Hippocampal formation (tissue), 2 donors: ENCODE results near the gene FREY1.
A peak's percentile ranks its signal among the peaks of the same experiment; 100 is the strongest.
"Not testable (repeated sequence)": the region's sequence is repeated elsewhere in the genome, so short reads cannot be mapped to it uniquely, and the experiment has no call there.

Experiments
- DNase-seq, 2 donors: peaks; one replicate each; lab custom pipeline; 2025; lab: John Stamatoyannopoulos, UW

Gene FREY1

DNA sequence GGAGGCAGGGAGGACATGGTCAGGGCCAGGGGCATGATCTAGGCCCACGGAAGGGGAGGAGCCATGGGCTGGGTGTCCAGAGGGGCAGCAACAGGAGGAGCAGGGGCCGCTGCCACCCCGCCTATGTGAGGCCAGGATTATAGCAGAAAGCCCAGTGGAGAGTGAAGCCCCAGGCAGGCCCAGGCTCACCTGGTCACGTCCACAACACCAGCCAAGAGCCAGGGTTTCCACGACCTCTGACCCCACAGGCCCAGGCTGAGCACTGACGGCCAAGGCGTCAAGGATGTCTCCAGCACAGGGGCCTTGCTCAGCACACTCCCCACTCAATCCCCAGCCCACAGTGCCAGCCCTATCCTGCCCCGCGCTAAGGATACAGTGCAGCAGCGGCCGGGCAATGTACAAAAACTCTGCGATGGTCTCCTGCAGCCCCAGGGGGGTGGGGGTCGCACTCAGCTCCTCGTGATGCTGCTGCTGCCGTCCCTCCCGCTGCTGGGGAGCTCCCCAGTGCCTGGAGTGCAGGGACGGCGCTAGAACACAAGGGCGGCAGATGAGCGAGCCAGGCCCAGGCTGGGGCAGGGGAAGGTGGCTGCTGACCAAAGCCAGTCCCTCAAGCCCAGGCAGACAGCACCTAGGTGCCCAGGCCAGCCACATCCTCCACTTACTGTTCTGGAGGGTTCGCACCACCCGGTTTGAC, 7.0 kb upstream of the FREY1 start:
- no peak for DNase-seq

DNA sequence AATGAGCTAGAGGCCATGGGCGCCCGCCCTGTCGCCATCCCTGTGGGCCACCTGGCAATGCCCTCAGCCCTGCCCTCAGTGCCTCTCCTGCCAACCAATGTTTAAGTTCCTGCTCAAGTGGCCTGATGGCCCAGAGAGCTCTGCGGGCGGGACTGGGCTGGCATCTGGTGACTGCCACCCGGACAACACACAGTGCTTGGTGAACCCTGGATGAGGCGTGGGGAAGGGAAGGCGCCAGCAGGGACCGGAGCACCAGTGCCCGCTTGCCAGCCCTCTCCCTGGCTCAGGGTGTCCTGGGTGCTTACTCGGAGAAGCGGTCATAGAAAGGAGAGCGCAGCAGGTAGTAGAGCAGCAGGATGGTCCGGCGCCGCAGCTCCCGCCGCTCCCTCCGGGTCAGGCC, 6.4 kb upstream of the FREY1 start:
- no peak for DNase-seq

DNA sequence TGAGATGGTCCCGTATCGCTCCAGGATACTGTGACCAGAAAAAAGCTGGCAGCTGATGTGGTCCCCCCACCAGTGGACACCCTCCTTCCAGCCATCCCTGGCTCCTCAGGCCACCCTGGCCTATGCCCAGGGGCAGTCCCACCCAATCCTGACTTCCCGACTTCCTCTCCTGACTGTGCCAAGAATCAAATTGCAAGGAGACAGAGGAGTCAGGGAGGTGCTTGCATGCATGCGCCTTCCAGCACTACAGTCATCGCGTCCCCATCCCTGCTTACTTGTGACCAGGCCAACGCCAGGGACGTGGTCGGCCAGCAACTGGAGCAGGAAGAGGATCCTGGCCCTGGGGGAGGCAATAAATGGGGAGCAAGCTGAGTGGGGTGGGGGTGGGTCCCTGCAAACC, 3.6 kb upstream of the FREY1 start:
- DNase-seq: no peak

DNA sequence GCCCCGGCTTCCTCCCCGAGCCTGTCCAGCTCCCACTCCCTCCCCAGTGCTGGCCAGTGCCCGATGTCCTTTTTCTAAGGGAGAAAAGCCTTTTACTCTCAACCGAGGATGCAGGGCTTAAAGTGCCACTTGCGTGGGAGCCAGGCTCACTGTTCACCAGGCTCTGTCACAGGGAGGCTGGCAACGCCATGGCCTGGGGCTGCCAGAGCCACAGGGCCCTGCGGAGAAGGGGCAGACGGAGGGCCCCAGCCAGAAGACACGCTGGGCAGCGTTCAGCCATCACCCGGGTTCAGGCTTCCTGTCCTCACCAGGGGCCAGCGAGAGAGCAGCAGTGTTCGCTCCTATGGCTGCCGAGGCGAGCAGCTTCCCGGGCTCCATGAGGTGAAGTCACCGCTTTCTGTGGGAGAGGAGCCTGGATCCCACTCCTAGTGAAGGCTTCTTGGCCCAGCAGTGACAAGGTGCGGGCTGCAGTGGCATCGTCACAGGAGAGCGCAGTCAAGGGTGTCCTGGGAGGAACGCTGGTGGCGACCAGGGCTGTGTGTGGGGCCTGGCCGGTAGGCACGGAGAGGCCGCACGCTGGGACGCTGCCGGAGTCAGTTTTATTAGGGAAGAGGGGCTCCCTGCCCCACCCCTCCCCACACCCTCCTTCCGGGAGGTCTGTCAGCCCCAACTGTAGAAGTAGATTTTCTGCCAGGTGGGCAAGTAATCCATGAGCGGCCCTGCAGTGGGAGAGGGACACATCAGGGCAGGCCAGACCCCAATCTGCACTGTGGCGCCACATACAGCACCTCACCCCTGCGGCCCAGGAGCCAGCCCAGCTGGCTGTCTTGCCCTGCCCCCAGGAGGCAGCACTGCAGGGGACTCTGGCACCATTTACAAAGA, 2.8 kb upstream of the FREY1 start:
- DNase-seq: no peak

DNA sequence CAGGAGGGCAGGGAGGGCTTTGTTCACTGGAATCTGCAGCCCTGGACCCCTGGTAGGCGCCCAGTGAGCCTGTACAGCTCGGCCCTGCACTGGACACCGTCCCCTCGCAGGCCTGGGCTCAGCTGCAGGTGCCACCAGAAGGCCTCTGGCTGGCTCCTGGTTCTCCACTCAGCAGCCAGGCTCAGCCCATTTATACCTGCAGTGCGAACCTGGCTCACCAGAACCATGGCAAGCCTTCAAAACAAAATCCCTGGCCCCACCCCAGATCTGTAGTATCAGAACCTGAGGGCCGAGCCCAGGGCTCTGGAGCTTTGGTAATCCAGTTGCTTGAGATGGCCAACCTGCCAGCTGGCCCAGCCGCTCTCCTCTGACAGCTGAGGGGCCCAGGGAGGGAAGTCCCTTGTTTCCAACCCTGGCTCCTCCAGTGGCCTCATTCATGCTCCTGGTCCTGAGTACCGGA, 870 bp upstream of the FREY1 start:
- no peak for DNase-seq

DNA sequence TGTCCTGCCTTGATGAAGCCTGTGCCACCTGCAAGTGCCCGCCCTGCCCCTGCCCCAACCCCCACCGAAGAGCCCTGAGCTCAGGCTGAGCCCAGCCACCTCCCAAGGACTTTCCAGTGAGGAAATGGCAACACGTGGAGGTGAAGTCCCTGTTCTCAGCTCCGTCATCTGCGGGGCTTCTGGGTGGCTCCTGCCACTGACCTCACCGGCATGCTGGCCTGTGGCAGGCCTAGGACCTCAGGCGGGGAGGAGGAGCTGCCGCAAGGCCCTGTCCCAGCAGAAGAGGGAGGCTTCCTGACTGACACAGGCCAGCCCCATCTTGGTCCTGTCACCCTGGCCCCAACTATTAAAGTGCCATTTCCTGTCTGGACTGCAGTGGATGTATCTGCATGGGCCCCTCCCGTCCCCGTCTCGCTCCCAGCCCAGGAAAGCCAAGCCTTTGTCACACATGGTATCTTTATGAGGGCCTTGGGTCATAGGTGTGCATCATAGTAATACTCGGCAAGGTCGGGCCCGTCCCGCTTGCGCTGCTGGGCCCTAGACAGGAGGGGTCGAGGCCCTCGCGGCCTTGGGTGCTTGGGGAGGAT, 882 bp downstream of the FREY1 start:
- no peak for DNase-seq

DNA sequence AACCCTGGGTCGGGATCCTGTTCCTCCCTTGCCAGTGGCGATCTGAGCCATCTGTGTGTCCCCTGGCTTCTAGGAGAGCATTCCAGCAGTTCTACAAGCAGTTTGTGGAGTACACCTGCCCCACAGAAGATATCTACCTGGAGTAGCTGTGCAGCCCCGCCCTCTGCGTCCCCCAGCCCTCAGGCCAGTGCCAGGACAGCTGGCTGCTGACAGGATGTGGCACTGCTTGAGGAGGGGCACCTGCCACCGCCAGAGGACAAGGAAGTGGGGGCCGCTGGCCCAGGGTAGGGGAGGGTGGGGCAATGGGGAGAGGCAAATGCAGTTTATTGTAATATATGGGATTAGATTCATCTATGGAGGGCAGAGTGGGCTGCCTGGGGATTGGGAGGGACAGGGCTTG, 1.5 kb downstream of the FREY1 start:
- not testable (repeated sequence) for DNase-seq

DNA sequence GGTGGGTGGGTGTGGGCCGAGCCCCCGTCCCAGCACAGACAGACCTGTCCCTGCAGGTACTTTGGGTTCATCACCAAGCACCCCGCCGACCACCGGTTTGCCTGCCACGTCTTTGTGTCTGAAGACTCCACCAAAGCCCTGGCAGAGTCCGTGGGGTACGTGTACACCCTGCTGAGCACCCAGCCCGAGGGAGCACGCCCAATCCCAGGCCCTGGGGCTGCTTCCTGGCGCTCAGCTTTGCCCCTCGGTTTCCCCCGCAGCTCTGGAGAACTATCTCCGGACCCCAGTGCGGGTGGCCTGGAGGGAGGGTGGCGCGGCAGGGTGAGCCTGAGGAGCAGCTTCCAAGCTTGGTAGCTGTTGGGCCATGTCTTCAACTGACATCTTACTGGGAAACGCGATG, 2.0 kb downstream of the FREY1 start:
- no peak for DNase-seq

DNA sequence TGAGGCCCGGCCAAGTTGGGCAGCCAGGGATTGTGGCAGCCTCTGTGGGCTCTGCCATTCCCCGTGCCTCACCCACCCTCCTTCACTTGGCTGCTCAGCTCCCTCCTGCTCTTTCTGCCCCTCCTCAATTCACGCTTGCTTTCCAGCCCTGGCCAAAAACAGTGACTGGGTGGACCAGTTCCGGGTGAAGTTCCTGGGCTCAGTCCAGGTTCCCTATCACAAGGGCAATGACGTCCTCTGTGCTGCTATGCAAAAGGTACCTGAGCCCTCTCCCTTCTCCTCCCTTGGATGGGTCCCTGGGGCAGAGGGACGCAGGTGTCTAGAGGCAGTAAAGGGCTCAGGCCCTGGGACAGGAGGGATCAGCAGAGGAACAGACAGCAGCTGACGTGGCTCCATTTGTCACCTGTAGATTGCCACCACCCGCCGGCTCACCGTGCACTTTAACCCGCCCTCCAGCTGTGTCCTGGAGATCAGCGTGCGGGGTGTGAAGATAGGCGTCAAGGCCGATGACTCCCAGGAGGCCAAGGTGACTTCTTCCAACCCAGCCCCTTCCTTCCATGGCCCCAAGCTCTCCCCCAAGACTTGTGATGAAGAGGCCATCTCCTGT, 2.7 kb downstream of the FREY1 start:
- DNase-seq: no peak

DNA sequence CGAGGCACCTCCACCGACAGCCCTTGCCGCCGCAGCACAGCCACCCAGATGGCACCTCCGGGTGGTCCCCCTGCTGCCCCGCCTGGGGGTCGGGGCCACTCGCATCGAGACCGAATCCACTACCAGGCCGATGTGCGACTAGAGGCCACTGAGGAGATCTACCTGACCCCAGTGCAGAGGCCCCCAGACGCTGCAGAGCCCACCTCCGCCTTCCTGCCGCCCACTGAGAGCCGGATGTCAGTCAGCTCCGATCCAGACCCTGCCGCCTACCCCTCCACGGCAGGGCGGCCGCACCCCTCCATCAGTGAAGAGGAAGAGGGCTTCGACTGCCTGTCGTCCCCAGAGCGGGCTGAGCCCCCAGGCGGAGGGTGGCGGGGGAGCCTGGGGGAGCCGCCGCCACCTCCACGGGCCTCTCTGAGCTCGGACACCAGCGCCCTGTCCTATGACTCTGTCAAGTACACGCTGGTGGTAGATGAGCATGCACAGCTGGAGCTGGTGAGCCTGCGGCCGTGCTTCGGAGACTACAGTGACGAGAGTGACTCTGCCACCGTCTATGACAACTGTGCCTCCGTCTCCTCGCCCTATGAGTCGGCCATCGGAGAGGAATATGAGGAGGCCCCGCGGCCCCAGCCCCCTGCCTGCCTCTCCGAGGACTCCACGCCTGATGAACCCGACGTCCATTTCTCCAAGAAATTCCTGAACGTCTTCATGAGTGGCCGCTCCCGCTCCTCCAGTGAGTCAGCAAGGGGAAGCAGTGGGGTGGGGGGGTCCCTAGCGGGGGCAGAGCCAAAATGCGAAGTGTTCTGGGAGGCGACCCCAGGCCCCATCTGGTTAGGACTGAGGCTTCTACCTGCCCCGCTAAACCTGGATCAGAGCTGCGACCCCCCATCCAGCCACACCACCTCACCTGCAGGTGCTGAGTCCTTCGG, 4.4 kb downstream of the FREY1 start:
- DNase-seq: no peak

DNA sequence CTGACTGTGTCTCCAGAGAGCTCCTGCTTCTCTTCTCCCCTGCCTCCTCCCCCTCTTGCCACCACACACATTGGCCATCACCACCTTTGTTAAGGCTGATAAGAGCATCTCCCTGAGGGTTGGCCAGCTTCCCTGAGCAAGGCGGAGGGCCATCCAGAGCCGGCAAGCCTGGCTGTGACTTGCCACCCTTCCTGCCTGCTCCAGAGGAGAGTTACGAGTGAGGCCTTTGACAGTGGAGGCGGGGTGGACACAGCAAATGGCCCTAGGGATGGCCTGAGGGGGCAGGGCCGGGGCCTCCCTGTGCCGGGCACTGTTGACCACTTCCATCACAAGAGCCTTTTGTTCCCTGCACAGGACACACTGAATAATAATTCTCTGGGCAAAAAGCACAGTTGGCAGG, 5.4 kb downstream of the FREY1 start:
- DNase-seq: peak; percentile 84 to 85

DNA sequence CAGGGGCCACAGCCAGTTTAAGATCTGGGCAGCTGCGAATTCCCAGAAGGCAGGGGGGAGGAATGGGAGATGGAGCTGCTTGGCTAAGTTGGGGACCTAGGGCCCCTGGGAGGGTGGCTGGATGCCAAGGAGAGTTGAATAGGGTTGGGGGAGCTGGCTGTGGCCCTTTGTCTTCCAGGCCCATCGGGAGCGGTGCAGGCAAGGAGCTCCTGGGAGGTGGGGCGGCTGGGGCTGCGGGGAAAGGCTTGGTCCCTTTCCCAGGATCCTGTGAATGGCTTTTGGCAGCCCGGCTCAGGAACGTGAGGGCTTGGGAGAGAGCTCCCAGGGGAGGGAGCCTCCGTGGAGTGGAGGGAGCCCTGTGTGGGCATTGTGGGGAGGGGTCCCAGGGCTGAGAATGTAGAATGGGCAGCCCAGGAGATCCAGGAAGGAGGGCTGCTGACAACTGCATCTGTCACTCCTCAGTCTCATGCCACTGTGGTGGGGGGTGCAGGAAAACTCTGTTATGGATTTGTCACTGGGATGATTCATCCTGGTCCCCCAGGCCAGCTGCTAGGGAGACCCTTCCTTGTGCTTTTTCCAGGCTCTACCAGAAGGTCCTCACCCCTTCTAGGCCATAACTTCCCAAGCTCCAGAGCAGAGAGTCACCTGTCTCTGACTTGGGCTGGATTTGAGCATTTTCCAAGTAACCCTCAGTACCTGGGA, 6.0 kb downstream of the FREY1 start:
- peak; percentile 51 to 62 for DNase-seq

DNA sequence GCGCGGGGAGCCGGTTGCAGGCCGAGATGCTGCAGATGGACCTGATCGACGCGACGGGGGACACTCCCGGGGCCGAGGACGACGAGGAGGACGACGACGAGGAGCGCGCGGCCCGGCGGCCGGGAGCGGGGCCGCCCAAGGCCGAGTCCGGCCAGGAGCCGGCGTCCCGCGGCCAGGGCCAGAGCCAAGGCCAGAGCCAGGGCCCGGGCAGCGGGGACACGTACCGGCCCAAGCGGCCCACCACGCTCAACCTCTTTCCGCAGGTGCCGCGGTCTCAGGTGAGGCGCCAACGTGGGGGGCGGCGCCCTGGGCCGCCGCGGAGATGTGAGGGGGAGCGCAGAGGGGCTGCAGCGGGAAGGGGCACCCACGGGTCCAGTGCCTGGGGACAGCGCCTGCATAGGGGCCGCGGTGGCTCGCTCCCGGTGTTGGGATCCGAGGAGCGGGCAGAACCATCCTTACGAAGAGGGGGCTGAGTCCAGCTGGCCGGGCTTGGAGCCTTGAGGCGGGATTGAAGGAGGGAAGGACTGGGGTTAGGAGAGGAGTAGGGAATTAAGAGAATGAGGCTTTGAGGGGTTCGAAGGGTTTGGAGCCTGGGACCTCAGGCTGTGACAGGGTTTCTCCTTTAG, 6.8 kb downstream of the FREY1 start:
- DNase-seq: not testable (repeated sequence)

DNA sequence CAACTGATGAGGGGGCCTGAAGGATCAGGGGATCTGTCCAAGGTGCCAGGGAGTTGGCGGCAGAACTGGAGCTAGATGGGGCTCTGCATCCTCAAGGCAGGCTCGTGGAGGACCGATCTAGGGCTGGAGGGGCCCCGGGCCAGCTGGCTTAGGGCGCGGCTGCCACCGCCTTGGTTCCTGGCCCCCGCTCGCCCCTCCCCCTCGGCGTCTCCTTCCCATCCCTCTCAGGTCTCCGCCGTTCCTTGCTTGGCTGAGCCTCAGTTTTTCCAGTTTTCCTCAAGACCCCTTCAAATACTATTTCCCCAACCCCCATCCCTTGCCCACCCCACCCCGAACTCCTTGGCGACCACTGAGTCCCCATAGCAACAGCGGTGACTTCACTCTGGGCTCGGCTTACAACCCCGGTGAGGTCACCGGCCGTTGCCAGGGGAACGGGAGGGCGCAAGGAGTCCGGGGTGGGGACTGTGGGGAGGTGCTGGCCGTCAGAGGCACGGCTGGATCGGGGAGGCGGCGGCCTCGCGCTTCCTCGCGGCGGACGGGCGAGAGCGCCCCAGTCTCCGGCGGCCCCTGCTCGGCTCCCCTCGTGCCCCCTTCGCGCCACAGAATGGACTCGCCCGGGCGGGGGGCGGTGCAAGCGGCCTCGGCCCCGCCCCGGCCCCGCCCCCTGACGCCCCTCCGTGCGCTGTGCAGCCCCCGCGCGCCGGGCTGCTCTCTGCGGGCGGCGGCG, 7.5 kb downstream of the FREY1 start:
- DNase-seq: peak; percentile 84 to 86

DNA sequence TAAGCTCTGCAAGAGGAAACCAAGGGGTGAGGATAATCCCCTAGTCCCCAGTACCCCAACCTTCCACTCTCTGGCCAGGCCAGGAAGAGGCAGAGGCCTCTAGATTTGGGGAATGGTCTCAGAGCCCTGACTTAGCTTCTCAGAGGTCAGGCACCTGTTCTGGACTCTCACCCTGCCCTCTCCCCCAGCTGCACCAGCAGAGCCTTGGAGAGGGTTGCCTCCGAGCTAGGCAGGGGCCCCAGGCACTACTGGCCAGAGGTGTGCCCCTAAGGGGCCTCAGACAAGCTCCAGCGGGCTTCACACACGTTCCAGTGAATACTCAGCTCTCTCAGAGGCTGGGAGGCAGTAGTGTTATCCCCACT, 8.0 kb downstream of the FREY1 start:
- DNase-seq: no peak

DNA sequence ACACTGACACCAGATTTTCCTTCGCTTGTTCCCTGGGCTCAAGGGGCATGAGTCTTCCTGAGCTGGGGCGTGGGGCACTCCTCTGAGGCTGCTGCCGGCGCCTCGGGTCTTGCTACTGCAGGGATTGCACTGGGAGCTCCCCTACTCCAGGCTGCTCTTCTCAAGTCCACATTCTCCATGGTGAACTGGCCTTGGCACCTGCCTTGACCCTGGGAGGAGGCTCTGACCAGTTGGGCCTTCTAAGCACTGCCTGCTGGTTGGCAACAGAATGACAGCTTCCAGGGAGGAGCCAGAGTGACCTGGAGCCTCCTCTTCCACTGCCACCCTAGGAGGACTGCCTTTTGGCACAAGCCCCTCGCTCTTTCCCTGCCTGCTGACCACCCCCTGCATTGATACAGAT, 9.5 kb downstream of the FREY1 start:
- DNase-seq: no peak

DNA sequence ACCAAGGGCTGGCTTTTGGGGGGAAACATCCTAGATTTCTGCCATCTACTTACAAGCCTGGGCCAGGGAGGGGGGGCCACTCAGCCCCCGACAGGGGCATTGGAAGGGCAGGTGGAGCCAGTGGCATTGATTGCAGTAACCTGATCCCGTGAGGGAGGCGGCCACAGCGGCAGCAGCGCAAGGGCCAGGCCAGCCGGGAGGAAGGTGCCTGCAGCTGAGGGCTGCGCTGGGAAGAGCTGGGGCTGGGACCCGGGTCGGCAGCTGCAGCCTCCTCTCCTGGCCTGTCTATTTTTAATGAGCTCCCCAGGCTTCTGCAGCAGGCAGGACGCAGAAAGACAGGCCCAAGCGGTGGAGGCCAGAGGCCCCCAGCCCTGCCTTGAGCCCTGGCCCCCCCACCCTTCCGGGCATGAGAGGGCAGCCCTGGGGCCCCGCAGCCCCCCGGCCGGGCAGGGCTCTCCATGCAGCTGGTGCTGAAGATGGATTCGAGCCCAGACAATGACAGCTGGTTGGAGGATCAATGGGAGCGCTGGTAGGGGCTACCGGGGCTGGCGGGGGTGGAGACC, 10.6 kb downstream of the FREY1 start:
- no peak for DNase-seq

DNA sequence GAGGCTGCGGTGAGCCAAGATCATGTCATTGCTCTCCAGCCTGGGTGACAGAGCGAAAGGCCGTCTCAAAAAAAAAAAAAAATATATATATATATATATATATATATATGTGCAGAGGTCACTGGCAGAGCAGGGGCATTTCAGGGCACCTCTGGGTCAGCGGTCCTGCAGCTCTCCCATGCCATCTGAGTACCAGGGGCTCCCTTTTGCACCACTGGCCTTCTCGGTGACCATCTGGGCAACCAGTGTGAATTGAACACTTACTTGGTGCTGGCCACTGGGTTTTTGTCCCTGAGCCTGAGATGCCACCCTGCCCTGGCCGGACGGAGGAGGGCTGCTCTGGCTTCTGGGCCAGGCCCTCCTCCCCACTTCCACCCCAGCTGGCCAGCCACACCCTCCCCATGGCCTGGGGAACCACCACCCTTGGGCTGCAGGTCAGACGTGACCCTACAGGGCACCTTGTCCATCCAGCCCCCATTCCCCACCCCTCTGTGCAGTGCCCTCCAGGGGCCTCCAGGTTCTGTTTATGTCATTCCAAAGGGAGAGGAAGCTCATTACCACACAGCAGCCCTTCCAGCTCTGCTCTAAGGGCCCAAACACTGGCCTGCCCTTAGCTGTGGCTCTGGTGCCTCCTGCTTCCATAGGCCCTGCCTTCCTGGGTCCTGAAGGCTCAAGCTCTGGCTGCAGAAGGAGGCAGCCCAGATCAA, 11.4 kb downstream of the FREY1 start:
- no peak for DNase-seq
